A673 (cell line): ENCODE data around the gene SDC1.

Source experiments
- CTCF ChIP-seq: fragments of 300-800, 200-600 bp; sonication (generic); conservative IDR thresholded peaks from 2 replicates; pipeline ENCODE4 v1.5.1; 2017; ENCODE audit warnings: low read depth, mild to moderate bottlenecking, antibody characterized with exemption, low read length, moderate library complexity, mixed read lengths
- EZH2 ChIP-seq: fragments of 200-600 bp; sonication (generic); IDR thresholded peaks from 2 replicates; pipeline ENCODE4 v1.6.1; 2017; ENCODE audit warnings: borderline replicate concordance, low read depth, mild to moderate bottlenecking, mixed read lengths, antibody characterized with exemption, low read length; ENCODE audit not compliant: poor library complexity, severe bottlenecking

GRCh38 chr2:20231159-20231558 lies 6.2 kb upstream of the SDC1 start:
- TF ChIP-seq CTCF, result no peak
- no peak for TF ChIP-seq EZH2
